ENCODE results near the gene THEMIS. TPM values are rescaled to one million over a fixed set of nuclear protein-coding genes. Genes with fewer than 3 reads are reported as not detected.
A peak's percentile ranks its signal among the peaks of the same experiment; 100 is the strongest.

The THEMIS gene
- total RNA-seq, 1 donor = under 0.01 TPM

GRCh38 chr6:127855542-127856159 lies 45.2 kb downstream of the THEMIS start:
- Histone ChIP-seq H3K4me2 (ENCODE audit: insufficient read depth, low read length) (peak overlapping the region; percentile 4), H3K36me3 (ENCODE audit: insufficient read depth, low read length) (no peaks in the 10 kb centered on the region), H3K27ac (ENCODE audit: low read depth, low read length) (no peak overlapping the region), H3K9me3 (ENCODE audit: low read depth, low read length) (no peaks in the 10 kb centered on the region), H3K27me3 (ENCODE audit: insufficient read depth, low read length) (no peaks in the 10 kb centered on the region), H2AFZ (ENCODE audit: low read length) (peak overlapping the region; percentile 44), H3K4me1 (ENCODE audit: insufficient read depth, low read length) (no peaks in the 10 kb centered on the region), H4K20me1 (ENCODE audit: insufficient read depth, low read length) (no peaks in the 10 kb centered on the region), H3K79me2 (ENCODE audit: insufficient read depth, low read length) (no peaks in the 10 kb centered on the region), H3K4me3 (ENCODE audit: insufficient read depth, low read length) (no peak overlapping the region)
- TF ChIP-seq, protein P1, sequence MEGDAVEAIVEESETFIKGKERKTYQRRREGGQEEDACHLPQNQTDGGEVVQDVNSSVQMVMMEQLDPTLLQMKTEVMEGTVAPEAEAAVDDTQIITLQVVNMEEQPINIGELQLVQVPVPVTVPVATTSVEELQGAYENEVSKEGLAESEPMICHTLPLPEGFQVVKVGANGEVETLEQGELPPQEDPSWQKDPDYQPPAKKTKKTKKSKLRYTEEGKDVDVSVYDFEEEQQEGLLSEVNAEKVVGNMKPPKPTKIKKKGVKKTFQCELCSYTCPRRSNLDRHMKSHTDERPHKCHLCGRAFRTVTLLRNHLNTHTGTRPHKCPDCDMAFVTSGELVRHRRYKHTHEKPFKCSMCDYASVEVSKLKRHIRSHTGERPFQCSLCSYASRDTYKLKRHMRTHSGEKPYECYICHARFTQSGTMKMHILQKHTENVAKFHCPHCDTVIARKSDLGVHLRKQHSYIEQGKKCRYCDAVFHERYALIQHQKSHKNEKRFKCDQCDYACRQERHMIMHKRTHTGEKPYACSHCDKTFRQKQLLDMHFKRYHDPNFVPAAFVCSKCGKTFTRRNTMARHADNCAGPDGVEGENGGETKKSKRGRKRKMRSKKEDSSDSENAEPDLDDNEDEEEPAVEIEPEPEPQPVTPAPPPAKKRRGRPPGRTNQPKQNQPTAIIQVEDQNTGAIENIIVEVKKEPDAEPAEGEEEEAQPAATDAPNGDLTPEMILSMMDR (IDR thresholded peaks at IDR 0.05; ENCODE audit: extremely low read depth, low read depth, low read length) = peak; percentile 71
- DNase-seq (ENCODE audit: insufficient read length, low spot score, missing footprints) = peak; percentile 2

- no peaks in the 10 kb centered on the region for H3K27me3 ChIP-seq (ENCODE audit: insufficient read depth, low read length)
- DNase-seq (ENCODE audit: insufficient read length, low spot score, missing footprints) = no peak
- H3K4me3 ChIP-seq (ENCODE audit: insufficient read depth, low read length) = no peak overlapping the region
- H3K9me3 ChIP-seq (ENCODE audit: low read depth, low read length) = no peaks in the 10 kb centered on the region
- no peaks in the 10 kb centered on the region for H3K4me1 ChIP-seq (ENCODE audit: insufficient read depth, low read length)
- no peaks in the 10 kb centered on the region for H3K79me2 ChIP-seq (ENCODE audit: insufficient read depth, low read length)
- H3K36me3 ChIP-seq (ENCODE audit: insufficient read depth, low read length) = no peaks in the 10 kb centered on the region
- peak overlapping the region; percentile 34 for H2AFZ ChIP-seq (ENCODE audit: low read length)
- H3K4me2 ChIP-seq (ENCODE audit: insufficient read depth, low read length) = no peak overlapping the region
- no peaks in the 10 kb centered on the region for H4K20me1 ChIP-seq (ENCODE audit: insufficient read depth, low read length)
- TF ChIP-seq, protein P1 (IDR thresholded peaks at IDR 0.05; ENCODE audit: extremely low read depth, low read depth, low read length) = no peak
- no peak overlapping the region for H3K27ac ChIP-seq (ENCODE audit: low read depth, low read length)
Observed at GRCh38 chr6:127854009-127854408, 46.8 kb downstream of the THEMIS start.

DNA sequence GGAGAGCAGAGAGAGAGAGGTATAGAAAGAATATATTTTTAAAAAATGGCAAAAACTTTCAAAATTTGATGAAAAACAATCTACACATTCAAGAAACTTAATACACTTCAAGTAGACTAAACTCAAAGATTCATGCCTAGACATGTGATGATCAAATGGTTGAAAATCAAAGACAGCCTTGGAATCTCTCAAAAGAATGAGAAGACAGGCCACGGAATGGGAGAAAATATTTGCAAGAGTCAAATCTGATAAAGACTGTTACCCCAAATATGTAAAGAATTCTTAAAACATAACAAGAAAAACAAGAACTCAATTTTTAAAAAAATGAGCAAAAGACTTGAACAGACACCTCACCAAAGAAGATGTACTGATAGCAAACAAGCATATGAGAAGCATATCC lies 49.7 kb downstream of the THEMIS start:
- Histone ChIP-seq H3K27me3 (ENCODE audit: insufficient read depth, low read length) (no peaks in the 10 kb centered on the region), H3K79me2 (ENCODE audit: insufficient read depth, low read length) (no peaks in the 10 kb centered on the region), H3K4me2 (ENCODE audit: insufficient read depth, low read length) (no peak overlapping the region), H3K4me1 (ENCODE audit: insufficient read depth, low read length) (peaks cover 7% of the 10 kb centered on the region), H3K27ac (ENCODE audit: low read depth, low read length) (no peak overlapping the region), H4K20me1 (ENCODE audit: insufficient read depth, low read length) (no peaks in the 10 kb centered on the region), H2AFZ (ENCODE audit: low read length) (no peak overlapping the region), H3K36me3 (ENCODE audit: insufficient read depth, low read length) (no peaks in the 10 kb centered on the region), H3K4me3 (ENCODE audit: insufficient read depth, low read length) (no peak overlapping the region), H3K9me3 (ENCODE audit: low read depth, low read length) (no peaks in the 10 kb centered on the region)
- TF ChIP-seq, protein P1 (IDR thresholded peaks at IDR 0.05; ENCODE audit: extremely low read depth, low read depth, low read length) = no peak
- DNase-seq (ENCODE audit: insufficient read length, low spot score, missing footprints) = no peak

DNA sequence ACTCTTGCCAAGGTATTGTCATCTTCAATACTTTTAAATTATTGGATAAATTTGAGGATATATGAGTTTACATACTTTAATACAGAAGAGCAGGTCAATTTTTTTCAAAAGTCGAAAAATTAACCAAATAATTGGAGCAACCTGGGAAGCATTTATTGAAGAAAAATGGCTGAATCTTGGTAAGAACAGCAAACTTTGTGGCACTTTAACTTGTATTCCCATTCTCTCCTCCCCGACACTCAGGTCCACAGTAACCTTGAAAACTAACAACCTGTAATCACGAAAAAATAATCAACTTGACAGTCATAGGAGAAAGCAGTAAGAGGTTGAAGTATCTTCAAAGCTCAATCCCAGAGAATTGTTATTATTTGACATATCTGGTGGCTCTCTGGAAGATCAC lies 55.6 kb downstream of the THEMIS start:
- TF ChIP-seq, protein P1 (IDR thresholded peaks at IDR 0.05; ENCODE audit: extremely low read depth, low read depth, low read length) = no peak
- no peak overlapping the region for H2AFZ ChIP-seq (ENCODE audit: low read length)
- H3K79me2 ChIP-seq (ENCODE audit: insufficient read depth, low read length) = no peaks in the 10 kb centered on the region
- H3K9me3 ChIP-seq (ENCODE audit: low read depth, low read length) = no peaks in the 10 kb centered on the region
- no peaks in the 10 kb centered on the region for H3K36me3 ChIP-seq (ENCODE audit: insufficient read depth, low read length)
- H3K4me2 ChIP-seq (ENCODE audit: insufficient read depth, low read length) = no peak overlapping the region
- DNase-seq (ENCODE audit: insufficient read length, low spot score, missing footprints) = no peak
- no peaks in the 10 kb centered on the region for H4K20me1 ChIP-seq (ENCODE audit: insufficient read depth, low read length)
- no peak overlapping the region for H3K27ac ChIP-seq (ENCODE audit: low read depth, low read length)
- H3K27me3 ChIP-seq (ENCODE audit: insufficient read depth, low read length) = no peaks in the 10 kb centered on the region
- peaks cover 17% of the 10 kb centered on the region for H3K4me1 ChIP-seq (ENCODE audit: insufficient read depth, low read length)
- no peak overlapping the region for H3K4me3 ChIP-seq (ENCODE audit: insufficient read depth, low read length)
